Thyroid gland (tissue), 4 donors: ENCODE measurements around the gene SYT1. TPM values are rescaled to one million over a fixed set of nuclear protein-coding genes. Genes with fewer than 3 reads are reported as not detected.

Experiments
- DNase-seq, 2 donors: peaks; one replicate each; pipeline ENCODE4 v3.0.0-alpha.2; 2019
- H3K27ac ChIP-seq, 3 donors: fragments of 200-600 bp; sonication (generic); 1 replicate in 2 of 3; 2 replicates in 1 of 3; pipeline ENCODE4 v1.5.1; 2016 to 2019; ENCODE audit warnings: mild to moderate bottlenecking in 1 of 3, moderate library complexity in 1 of 3
- H3K27me3 ChIP-seq: fragments of 200-600 bp; sonication (generic); one replicate; pipeline ENCODE4 v1.5.1; 2019
- H3K36me3 ChIP-seq, 2 donors: fragments of 200-600 bp; sonication (generic); one replicate each; pipeline ENCODE4 v1.5.1; 2016 to 2019
- H3K4me1 ChIP-seq, 2 donors: fragments of 200-600 bp; sonication (generic); one replicate each; pipeline ENCODE4 v1.5.1; 2017 to 2019
- H3K4me3 ChIP-seq, 3 donors: fragments of 200-600 bp; sonication (generic); replicated peaks in 1 of 3; 1 replicate in 2 of 3; 2 replicates in 1 of 3; pipeline ENCODE4 v1.5.1; 2016; ENCODE audit warnings: mild to moderate bottlenecking in 1 of 3
- H3K9me3 ChIP-seq: fragments of 200-600 bp; sonication (generic); one replicate; pipeline ENCODE4 v1.5.1; 2017
- CTCF ChIP-seq, 6 experiments: fragments of 200-600 bp in 3 of 6; fragments of 450-650 bp in 3 of 6; sonication (generic) in 3 of 6; IDR thresholded peaks; one replicate each; pipeline ENCODE4 v1.5.1; 2016 to 2019; ENCODE audit warnings: antibody characterized with exemption in 6 of 6, mild to moderate bottlenecking in 2 of 6, inconsistent platforms in 1 of 6, moderate library complexity in 1 of 6
- POLR2A ChIP-seq, 2 donors: fragments of 450-650 bp; IDR thresholded peaks; one replicate each; pipeline ENCODE4 v1.6.1; 2017; ENCODE audit warnings: antibody characterized with exemption in 2 of 2, mild to moderate bottlenecking in 2 of 2, moderate library complexity in 1 of 2
- WGBS, 2 donors: methylation state at CpG; one replicate each; pipeline ENCODE4 v1.1.5; 2017; 5-methylcytosine and 5-hydroxymethylcytosine counted together
- intact Hi-C: fragments of 100-400 bp; cut with DNase I; formaldehyde crosslinking; loops from one replicate; pipeline ENCODE4 v1.15.1; 2023
- total RNA-seq, 4 donors: library from RNA; depleted of rRNA; stranded (reverse); fragments of >200 nt; gene quantifications; one replicate each; pipeline ENCODE4 v1.2.3, GENCODE V29; 2016

SYT1 gene
- total RNA-seq, 4 donors from 2014 or later, result 0.58 to 2.4 (median 1.2) TPM

GRCh38 chr12:78966062-78966461 is 101.5 kb downstream of the SYT1 start:
- TF ChIP-seq CTCF (IDR thresholded peaks at IDR 0.05) (no peak), POLR2A (IDR thresholded peaks at IDR 0.05) (no peak)
- Histone ChIP-seq H3K4me3 (no peak overlapping the region), H3K4me1 (no peaks in the 10 kb centered on the region), H3K27me3 (no peaks in the 10 kb centered on the region), H3K27ac (no peak overlapping the region), H3K36me3 (no peaks in the 10 kb centered on the region), H3K9me3 (no peaks in the 10 kb centered on the region)
- no peak for DNase-seq
- WGBS, 2 donors, result 75 to 78% methylated on average over 2 of the region's 2 CpGs
- intact Hi-C loops, result no loop called here

GRCh38 chr12:78966926-78967325 is 102.4 kb downstream of the SYT1 start:
- 93 to 96% methylated on average over 2 of the region's 2 CpGs for WGBS, 2 donors
- Histone ChIP-seq H3K4me3 (no peak overlapping the region), H3K36me3 (no peaks in the 10 kb centered on the region), H3K4me1 (no peaks in the 10 kb centered on the region), H3K27me3 (no peaks in the 10 kb centered on the region), H3K27ac (no peak overlapping the region), H3K9me3 (no peaks in the 10 kb centered on the region)
- no peak for DNase-seq
- intact Hi-C loops, result no loop called here
- TF ChIP-seq POLR2A (IDR thresholded peaks at IDR 0.05) (no peak), CTCF (IDR thresholded peaks at IDR 0.05) (no peak)

- TF ChIP-seq CTCF (IDR thresholded peaks at IDR 0.05), result no peak
- no peak for TF ChIP-seq POLR2A (IDR thresholded peaks at IDR 0.05)
- no peaks in the 10 kb centered on the region for H3K36me3 ChIP-seq
- no peaks in the 10 kb centered on the region for H3K27me3 ChIP-seq
- H3K27ac ChIP-seq, result no peak overlapping the region
- no peaks in the 10 kb centered on the region for H3K9me3 ChIP-seq
- intact Hi-C loops, result no loop called here
- no peak for DNase-seq
- no peak overlapping the region for H3K4me3 ChIP-seq
- 78 to 91% methylated on average over 1 of the region's 1 CpG for WGBS, 2 donors
- no peaks in the 10 kb centered on the region for H3K4me1 ChIP-seq
Observed at GRCh38 chr12:78968226-78968625, 103.7 kb downstream of the SYT1 start.

- Histone ChIP-seq H3K9me3 (no peaks in the 10 kb centered on the region), H3K27me3 (no peaks in the 10 kb centered on the region), H3K4me3 (no peak overlapping the region), H3K27ac (no peak overlapping the region), H3K4me1 (no peaks in the 10 kb centered on the region), H3K36me3 (no peaks in the 10 kb centered on the region)
- DNase-seq, result no peak
- no peak for TF ChIP-seq CTCF (IDR thresholded peaks at IDR 0.05)
- no peak for TF ChIP-seq POLR2A (IDR thresholded peaks at IDR 0.05)
- intact Hi-C loops, result no loop called here
Observed at GRCh38 chr12:78970041-78970440, 105.5 kb downstream of the SYT1 start.

GRCh38 chr12:78977304-78977867 is 112.8 kb downstream of the SYT1 start:
- no peaks in the 10 kb centered on the region for H3K4me1 ChIP-seq
- no peak for TF ChIP-seq POLR2A (IDR thresholded peaks at IDR 0.05)
- TF ChIP-seq CTCF (IDR thresholded peaks at IDR 0.05), result no peak
- no peaks in the 10 kb centered on the region for H3K9me3 ChIP-seq
- no peak for DNase-seq
- 52 to 57% methylated on average over 3 of the region's 3 CpGs for WGBS, 2 donors
- intact Hi-C loops, result no loop called here
- H3K36me3 ChIP-seq, result no peaks in the 10 kb centered on the region
- no peaks in the 10 kb centered on the region for H3K27me3 ChIP-seq
- H3K4me3 ChIP-seq, result no peak overlapping the region
- H3K27ac ChIP-seq, result no peak overlapping the region
